Activated T-cell treated with anti-CD3 and anti-CD28 coated beads for 4 hours (primary cell): ENCODE measurements around the gene UBR3.

ENCODE experiments used
- DNase-seq: peaks from one replicate; pipeline ENCODE4 v3.0.0-alpha.2; 2020

The UBR3 gene

GRCh38 chr2:170013802-170014551, 186.7 kb downstream of the UBR3 start:
- no peak for DNase-seq

GRCh38 chr2:170014769-170015168, 187.5 kb downstream of the UBR3 start:
- DNase-seq, result no peak

- no peak for DNase-seq
These were observed 190.7 kb downstream of the UBR3 start for GRCh38 chr2:170017860-170018532.

DNA sequence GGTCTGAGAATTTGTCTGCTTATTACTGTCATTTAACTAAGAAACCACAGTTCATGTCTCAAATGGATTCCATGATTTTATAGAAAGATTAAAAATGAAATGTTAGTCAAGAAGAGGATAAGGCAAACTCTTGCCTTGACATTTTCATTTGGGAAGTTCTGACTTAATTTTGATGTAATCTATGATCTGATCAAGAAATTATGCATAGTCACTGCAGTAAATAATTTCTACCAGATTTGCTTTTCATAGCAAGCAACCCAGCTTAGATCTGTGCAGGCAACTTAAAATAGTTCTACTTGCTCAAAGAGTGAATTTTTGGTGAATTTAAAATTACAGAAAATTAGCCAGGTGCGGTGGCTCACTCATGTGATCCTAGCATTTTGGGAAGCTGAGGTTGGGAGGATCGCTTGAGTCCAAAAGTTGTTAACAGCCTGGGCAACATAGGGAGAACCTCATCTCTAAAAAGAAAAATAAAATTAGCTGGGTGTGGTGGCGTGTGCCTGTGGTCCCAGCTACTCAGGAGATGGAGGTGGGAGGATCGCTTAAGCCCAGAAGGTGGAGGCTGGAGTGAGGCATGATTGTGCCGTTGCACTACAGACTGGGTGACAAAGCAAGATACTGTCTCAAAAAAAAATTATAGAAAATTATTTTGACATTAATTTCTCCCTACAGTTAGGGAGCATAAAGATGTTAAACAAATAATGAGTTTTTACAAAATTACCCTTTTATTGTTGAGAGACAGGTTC, 192.0 kb downstream of the UBR3 start:
- DNase-seq, result no peak

DNA sequence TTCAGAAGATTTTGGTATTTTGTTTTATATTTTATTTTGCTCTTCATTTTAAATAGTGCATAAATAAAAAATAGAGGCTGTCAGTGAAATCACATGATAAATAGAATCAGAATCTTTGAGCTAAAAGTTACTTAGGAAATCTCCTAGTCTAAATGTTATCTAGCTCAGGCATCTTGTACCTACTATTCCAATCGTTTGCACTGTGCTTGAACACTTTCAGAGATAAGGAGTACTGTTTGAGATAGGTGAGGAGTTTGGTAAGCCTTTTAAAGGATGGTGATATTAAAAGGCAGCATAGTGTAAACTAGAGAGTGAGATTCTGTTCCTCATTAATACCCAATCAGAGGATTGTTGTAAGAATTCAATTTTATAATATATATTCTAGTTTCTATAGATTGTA, 193.5 kb downstream of the UBR3 start:
- no peak for DNase-seq

- DNase-seq, result no peak
These were observed 195.4 kb downstream of the UBR3 start for GRCh38 chr2:170022692-170023091.

- DNase-seq, result no peak
These were observed 197.5 kb downstream of the UBR3 start for GRCh38 chr2:170024721-170025120.

GRCh38 chr2:170025223-170025622, 198.0 kb downstream of the UBR3 start:
- no peak for DNase-seq

- DNase-seq, result no peak
These were observed 199.1 kb downstream of the UBR3 start for GRCh38 chr2:170026361-170026760.

DNA sequence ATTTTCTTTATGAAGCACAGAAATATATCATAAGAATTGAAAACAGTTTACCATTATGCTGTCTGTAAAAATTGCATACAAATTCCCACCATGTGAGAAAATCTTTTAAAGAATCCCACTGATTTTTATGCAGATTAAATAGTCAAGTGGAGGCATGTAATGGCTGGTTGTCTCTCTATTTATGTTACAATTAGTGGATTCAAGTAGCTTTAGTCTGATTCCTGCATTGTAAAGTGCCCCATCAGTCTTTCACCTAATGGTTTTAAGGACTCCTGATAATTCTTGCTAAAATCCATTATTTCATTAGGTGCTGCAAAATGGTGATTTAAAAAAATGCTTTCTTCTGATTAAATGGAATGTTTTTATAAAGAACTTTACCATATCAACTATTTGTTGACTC, 202.3 kb downstream of the UBR3 start:
- no peak for DNase-seq

DNA sequence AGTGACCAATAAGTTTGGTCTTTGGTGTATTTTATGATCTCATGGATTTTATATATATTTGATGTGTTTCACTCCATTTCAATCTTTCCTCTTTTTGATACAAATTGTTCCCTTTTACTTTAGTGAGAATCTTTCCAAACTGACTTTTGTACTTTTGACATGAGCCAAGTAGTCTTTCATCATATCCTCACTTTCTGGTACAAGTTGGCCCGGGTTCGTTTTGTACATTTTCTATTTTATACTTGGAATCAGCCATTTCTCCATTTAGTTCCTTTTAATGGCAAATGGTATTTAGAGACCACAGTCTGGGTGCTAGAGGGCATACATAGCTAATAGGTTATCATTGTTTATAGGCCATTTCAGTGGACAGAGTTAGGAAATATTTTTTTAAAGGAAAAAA, 202.8 kb downstream of the UBR3 start:
- DNase-seq, result no peak

DNA sequence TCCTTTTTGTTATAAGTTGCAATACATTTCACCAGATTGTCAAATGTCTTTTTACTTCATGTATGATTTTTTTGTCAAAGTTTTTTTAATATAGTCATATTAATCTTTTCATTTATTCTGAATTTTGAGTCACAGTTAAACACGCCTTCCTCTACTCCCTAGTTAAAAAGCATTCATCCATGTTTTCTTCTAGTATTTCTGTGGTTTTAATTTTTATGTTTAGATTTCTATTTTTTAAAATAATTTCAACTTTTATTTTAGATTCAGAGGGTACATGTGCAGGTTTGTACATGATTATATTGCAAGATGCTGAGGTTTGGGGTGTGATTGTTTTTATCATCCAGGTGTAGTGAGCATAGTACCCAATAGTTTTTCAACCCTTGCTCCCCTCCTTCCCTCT, 204.0 kb downstream of the UBR3 start:
- no peak for DNase-seq

GRCh38 chr2:170034596-170034995, 207.3 kb downstream of the UBR3 start:
- no peak for DNase-seq

GRCh38 chr2:170038734-170039133, 211.5 kb downstream of the UBR3 start:
- no peak for DNase-seq

DNA sequence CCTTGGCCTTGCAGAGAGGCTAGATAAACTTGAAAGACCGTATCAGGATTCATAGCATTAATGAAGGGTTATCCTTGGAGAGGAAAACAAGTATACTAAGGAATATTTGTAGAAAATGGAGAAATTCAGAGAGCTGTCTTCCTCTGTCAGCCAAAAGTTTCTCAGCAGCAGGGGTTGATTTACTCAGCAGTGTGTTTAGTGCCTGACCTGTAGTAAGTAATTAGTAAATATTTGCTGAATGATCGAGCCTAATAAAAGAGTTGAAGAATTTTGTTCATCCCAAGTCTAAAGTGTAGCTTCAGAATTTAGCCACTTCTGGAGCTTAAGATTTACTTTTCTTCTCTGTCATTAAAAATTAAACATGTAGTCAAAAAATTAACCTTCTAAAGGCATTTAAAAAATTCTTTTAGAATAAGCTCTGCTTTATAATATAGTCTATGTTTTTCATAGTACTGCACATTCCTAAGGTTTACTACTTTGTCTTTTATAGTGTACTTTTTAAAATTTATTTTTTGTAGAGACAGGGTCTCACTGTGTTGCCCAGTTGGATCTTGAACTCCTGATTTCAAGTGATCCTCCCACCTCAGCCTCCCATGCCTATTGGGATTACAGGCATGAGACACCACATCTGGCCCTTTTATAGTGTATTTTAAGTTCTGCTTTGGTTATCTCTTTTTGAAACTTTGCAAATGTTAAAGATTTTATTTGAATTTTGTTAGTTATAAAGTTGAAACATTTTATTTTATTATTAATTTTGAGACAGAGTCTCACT, 212.3 kb downstream of the UBR3 start:
- no peak for DNase-seq

GRCh38 chr2:170044751-170045478, 217.7 kb downstream of the UBR3 start:
- no peak for DNase-seq

GRCh38 chr2:170047331-170048065, 220.2 kb downstream of the UBR3 start:
- DNase-seq, result no peak

GRCh38 chr2:170052151-170052550, 224.9 kb downstream of the UBR3 start:
- no peak for DNase-seq

DNA sequence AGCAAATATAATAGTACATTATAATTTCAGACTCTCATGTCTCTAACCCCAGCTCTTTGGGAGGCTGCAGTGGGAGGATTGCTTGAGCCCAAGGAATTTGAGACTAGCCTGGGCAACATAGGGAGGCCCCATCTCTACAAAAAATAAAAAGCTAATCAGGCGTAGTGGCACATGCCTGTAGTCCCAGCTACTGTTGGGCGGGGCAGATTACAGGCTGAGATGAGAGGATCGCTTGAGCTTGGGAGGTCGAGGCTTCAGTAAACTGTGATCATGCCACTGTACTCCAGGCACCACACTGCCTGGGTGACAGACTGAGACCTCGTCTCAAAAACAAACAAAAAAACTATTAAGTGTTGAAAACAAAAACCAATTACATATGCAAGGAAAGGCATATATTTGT, 227.7 kb downstream of the UBR3 start:
- DNase-seq, result no peak

DNA sequence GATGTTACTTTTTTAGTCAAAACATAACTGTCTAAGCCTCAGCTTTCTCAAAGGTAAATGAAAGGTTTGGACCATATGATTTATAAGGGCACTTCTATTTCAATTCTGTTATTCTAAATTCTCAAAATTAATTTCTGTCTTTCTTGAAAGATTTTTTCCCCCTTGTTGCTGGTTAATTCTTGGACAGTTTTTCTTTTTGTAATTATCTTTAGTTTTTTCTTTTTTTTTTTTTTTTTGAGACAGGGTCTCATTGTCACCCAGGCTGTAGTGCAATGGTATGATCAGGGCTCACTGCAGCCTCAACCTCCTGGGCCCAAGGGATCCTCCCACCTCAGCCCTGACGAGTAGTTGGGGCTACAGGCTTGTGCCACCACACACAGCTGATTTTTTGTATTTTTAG, 229.6 kb downstream of the UBR3 start:
- DNase-seq, result no peak

GRCh38 chr2:170063456-170064235, 236.4 kb downstream of the UBR3 start:
- DNase-seq, result no peak
